Brain microvascular endothelial cell (primary cell): ENCODE measurements around the gene VRK3.

Experiments
- DNase-seq: peaks from one replicate; pipeline ENCODE4 v3.0.0-alpha.2; 2020
- H3K27ac ChIP-seq: fragments of 250-450 bp; sonication (Bioruptor Pico); 2 replicates; pipeline ENCODE4 v1.5.1; 2020; ENCODE audit warnings: mild to moderate bottlenecking, moderate library complexity
- H3K27me3 ChIP-seq: fragments of 250-450 bp; sonication (Bioruptor Pico); replicated peaks from 2 replicates; pipeline ENCODE4 v1.5.1; 2020; ENCODE audit warnings: mild to moderate bottlenecking
- H3K36me3 ChIP-seq: fragments of 250-450 bp; sonication (Bioruptor Pico); replicated peaks from 2 replicates; pipeline ENCODE4 v1.5.1; 2020; ENCODE audit warnings: mild to moderate bottlenecking
- H3K4me3 ChIP-seq: 2 replicates; pipeline ENCODE4 v1.5.1; 2011; ENCODE audit warnings: low read depth, mild to moderate bottlenecking, control low read depth, low read length, moderate library complexity
- in situ Hi-C: cut with HindIII; loops from 2 replicates; pipeline ENCODE4 v1.10.0; 2017; ENCODE audit warnings: low sequenced_read_pairs, low pct_ligation_motif_present
- TF ChIP-seq, protein P1 (sequence below): IDR thresholded peaks from 2 replicates; pipeline ENCODE4 v1.5.1; 2011; ENCODE audit warnings: low read depth, mild to moderate bottlenecking, moderate library complexity, low read length, control low read depth, inconsistent platforms; ENCODE audit errors: missing control alignments

Gene VRK3

DNA sequence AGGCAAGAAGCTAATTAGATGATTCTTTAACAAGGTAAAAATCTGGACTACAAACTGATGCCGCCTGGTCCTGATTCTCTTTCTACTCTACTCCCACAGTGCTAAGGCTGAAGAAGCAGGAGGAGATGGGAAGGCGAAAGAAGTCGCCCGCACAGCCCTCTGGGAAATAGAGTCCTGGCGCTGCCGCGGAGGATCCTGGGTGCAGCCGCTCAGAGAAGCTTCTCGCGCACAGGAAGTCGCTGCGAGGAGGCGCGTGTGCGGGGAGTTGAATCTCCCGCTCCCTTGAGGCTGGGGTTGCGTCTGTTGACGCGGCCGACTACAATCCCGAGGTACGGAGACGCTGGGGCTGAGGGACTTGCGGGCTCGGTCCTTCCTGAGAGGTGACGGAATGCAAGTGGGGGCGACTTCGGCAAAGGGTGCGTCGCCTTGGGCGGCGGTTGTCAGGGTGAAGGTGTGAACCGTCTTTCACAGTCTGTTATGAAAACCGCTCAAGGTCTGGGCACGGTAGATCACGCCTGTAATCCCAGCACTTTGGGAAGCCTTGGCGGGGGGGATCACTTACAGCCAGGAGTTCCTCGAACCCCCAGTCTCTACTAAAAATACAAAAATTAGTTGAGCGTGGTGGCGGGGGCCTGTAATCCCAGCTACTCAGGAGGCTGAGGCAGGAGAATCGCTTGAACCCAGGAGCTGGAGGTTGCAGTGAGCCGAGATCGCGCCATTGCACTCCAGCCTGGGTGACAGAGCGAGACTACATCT is 800 bp upstream of the VRK3 start, which contains the start of gene ZNF473:
Gene ZNF473, plus strand, starts transcription at position 212 of the 756 bp plus-strand sequence. CDS start 5,078 bp downstream, outside the sequence.
- Histone ChIP-seq H3K27me3 (no peaks in the 10 kb centered on the region), H3K36me3 (peaks cover 7% of the 10 kb centered on the region), H3K27ac (peak within 1 kb of the TSS; percentile 91), H3K4me3 (peak within 1 kb of the TSS; percentile 97)
- TF ChIP-seq, protein P1, sequence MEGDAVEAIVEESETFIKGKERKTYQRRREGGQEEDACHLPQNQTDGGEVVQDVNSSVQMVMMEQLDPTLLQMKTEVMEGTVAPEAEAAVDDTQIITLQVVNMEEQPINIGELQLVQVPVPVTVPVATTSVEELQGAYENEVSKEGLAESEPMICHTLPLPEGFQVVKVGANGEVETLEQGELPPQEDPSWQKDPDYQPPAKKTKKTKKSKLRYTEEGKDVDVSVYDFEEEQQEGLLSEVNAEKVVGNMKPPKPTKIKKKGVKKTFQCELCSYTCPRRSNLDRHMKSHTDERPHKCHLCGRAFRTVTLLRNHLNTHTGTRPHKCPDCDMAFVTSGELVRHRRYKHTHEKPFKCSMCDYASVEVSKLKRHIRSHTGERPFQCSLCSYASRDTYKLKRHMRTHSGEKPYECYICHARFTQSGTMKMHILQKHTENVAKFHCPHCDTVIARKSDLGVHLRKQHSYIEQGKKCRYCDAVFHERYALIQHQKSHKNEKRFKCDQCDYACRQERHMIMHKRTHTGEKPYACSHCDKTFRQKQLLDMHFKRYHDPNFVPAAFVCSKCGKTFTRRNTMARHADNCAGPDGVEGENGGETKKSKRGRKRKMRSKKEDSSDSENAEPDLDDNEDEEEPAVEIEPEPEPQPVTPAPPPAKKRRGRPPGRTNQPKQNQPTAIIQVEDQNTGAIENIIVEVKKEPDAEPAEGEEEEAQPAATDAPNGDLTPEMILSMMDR: no peak
- DNase-seq: peak; percentile 95
- in situ Hi-C loops: no loop called here

DNA sequence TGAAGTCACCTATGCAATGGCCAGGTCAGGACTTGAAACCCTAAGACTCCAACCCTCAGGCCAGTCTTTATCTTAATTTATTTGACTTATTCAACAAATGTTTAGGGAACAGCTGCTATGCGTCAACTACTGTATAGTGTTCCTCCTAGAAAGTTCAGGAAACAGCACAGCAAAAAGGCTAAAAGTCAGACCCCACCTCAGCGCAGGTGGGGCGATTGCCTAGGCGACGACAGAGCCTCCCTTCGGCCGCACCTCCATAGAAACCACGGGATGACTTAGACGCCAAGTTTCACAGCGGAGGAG is 502 bp downstream of the VRK3 start:
- Histone ChIP-seq H3K36me3 (peaks cover 7% of the 10 kb centered on the region), H3K27me3 (no peaks in the 10 kb centered on the region), H3K4me3 (peak overlapping the region; percentile 97), H3K27ac (peak overlapping the region; percentile 79)
- TF ChIP-seq, protein P1: no peak
- in situ Hi-C loops: no loop called here
- no peak for DNase-seq

DNA sequence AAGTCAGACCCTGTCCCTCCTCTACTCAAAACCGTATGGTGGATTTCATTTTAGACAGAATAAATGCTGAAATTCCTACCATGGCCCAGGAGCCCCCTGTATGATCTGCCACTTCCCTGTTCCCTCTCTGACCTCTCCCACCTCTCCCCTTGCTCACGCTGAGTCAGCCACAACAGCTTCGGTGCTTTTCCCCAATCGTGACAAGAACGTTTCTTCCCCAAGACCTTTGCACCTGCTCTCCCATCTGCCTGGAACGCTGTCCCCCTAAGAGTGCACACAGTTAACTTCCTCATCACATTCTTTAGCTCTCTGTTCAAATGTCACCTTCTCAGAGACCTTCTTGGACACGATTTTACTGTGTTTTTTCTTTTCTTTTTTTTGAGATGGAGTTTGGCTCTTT is 2.3 kb downstream of the VRK3 start:
- TF ChIP-seq, protein P1: no peak
- H3K4me3 ChIP-seq: no peak overlapping the region
- no peak overlapping the region for H3K27ac ChIP-seq
- in situ Hi-C loops: no loop called here
- DNase-seq: no peak
- H3K27me3 ChIP-seq: no peaks in the 10 kb centered on the region
- peaks cover 15% of the 10 kb centered on the region for H3K36me3 ChIP-seq

DNA sequence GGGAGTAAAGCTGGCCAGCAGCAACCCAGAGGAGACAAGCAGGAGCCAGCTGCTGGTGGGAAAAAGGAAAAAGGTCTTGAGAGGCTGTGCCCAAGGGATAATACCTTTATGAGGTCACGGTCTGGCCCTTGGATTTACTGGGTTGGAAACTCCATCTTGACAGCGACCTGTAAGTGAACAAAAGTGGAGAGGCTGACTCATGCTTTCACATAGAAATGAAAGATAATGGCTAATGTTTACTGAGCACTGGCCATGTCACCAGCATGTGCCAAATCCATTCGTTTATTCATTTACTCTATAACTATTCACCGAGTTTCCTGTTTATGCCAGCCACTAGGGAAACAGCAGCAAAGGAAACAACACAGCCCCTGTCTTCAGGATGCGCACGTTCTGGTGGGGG is 4.7 kb downstream of the VRK3 start:
- Histone ChIP-seq H3K27me3 (no peaks in the 10 kb centered on the region), H3K27ac (no peak overlapping the region), H3K4me3 (no peak overlapping the region), H3K36me3 (peaks cover 31% of the 10 kb centered on the region)
- no peak for DNase-seq
- TF ChIP-seq, protein P1: no peak
- in situ Hi-C loops: no loop called here

DNA sequence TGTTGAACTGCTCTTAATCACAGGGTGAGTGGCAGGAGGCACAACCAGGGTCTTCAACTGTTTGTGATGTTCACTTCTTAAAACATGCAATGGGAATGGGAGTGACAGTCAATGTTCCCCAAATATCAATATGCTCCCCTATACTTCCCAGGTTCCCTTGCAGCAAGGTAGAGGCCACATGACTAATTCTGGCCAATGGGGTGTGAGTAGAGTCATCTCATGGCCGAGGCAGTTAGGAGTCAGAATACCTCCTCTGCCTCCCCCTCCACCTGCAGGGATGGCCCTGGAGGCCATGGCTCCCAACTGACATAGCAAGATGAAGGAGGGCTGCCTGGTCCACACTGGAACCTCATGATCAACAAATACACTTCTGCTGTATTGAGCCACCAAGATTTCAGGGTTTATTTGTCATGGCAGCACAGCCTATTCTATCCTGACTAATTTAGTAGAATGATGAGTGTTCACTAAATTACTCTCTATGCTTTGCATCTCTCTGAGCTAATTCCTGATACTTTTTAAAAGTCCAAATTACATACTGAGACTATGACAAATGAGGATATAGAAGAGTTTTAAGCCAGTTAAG is 8.9 kb downstream of the VRK3 start:
- Histone ChIP-seq H3K4me3 (no peak overlapping the region), H3K36me3 (peaks cover 53% of the 10 kb centered on the region), H3K27me3 (no peaks in the 10 kb centered on the region), H3K27ac (no peak overlapping the region)
- in situ Hi-C loops: no loop called here
- no peak for DNase-seq
- TF ChIP-seq, protein P1: no peak
